Ishikawa (cell line): ENCODE data around the gene SLC8B1.

Experiments
- CEBPB ChIP-seq: IDR thresholded peaks from 2 replicates; pipeline ENCODE4 v1.6.1; 2012
- CREB1 ChIP-seq: IDR thresholded peaks from 2 replicates; pipeline ENCODE4 v1.6.1; 2012; ENCODE audit warnings: low read depth
- EGR1 ChIP-seq: IDR thresholded peaks from 2 replicates; pipeline ENCODE4 v1.6.1; 2012
- EP300 ChIP-seq: IDR thresholded peaks from 2 replicates; pipeline ENCODE4 v1.6.1; 2012; ENCODE audit warnings: borderline replicate concordance
- FOXM1 ChIP-seq: IDR thresholded peaks from 2 replicates; pipeline ENCODE4 v1.6.1; 2012; ENCODE audit warnings: low read depth, borderline replicate concordance
- NFIC ChIP-seq: IDR thresholded peaks from 2 replicates; pipeline ENCODE4 v1.6.1; 2012
- RAD21 ChIP-seq: IDR thresholded peaks from 2 replicates; pipeline ENCODE4 v1.6.1; 2012; ENCODE audit warnings: low read depth
- TAF1 ChIP-seq: IDR thresholded peaks from 2 replicates; pipeline ENCODE4 v1.6.1; 2012; ENCODE audit warnings: low read depth, mild to moderate bottlenecking
- TCF12 ChIP-seq: IDR thresholded peaks from 2 replicates; pipeline ENCODE4 v1.6.1; 2012; ENCODE audit warnings: low read depth
- TEAD4 ChIP-seq: IDR thresholded peaks from 2 replicates; pipeline ENCODE4 v1.6.1; 2012
- YY1 ChIP-seq: IDR thresholded peaks from 2 replicates; pipeline ENCODE4 v1.6.1; 2012; ENCODE audit warnings: low read depth
- ZBTB7A ChIP-seq: IDR thresholded peaks from 2 replicates; pipeline ENCODE4 v1.6.1; 2012; ENCODE audit warnings: low read depth
- TF ChIP-seq, protein P1 (sequence below): IDR thresholded peaks from 2 replicates; pipeline ENCODE4 v1.6.1; 2012
- TF ChIP-seq, protein P2 (sequence below): IDR thresholded peaks from 2 replicates; pipeline ENCODE4 v1.6.1; 2012; ENCODE audit warnings: low read depth, mild to moderate bottlenecking
- TF ChIP-seq, protein P3 (sequence below): IDR thresholded peaks from 2 replicates; pipeline ENCODE4 v1.6.1; 2012

The SLC8B1 gene

DNA sequence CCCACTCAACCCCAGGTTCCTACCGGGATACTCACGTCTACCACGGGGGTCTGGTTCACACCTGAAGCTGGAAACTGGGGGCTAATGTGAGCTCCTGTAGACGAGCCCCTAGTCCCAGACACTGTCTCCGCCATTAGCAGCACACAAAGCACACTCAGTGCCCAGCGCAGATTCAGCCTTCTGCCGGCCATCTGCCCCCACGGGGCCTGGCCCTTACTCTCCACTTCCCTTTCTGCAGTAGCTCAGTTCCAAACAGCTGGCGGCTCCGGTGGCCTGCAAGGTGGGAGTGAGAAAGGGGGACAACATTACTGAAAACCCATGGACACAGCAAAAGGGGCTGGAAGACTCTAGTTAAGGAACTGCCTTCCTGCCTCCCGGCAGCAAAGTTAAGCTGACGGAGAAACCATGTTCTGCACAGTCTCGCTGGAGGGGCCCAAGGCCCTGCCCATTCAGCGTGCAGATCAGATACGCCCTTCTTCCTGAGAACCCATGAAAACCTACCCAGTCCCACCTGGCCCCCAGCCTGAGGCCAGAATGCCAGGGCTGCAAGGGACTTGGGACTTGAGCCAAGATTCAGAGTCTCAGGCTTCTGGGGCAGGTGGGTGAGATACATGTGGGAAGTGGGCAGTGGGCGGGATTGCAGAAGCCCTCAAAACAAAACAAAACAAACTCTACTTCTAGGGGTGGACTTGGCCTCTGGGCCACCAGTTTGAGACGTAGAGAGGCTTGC, 2.1 kb downstream of the SLC8B1 start:
- TF ChIP-seq CREB1 (no peak), RAD21 (no peak), EP300 (no peak), TAF1 (no peak), CEBPB (no peak), NFIC (no peak), EGR1 (no peak), TEAD4 (no peak), YY1 (no peak), TCF12 (no peak), ZBTB7A (no peak), FOXM1 (no peak)
- TF ChIP-seq, protein P1, sequence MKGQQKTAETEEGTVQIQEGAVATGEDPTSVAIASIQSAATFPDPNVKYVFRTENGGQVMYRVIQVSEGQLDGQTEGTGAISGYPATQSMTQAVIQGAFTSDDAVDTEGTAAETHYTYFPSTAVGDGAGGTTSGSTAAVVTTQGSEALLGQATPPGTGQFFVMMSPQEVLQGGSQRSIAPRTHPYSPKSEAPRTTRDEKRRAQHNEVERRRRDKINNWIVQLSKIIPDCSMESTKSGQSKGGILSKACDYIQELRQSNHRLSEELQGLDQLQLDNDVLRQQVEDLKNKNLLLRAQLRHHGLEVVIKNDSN: no peak
- TF ChIP-seq, protein P2, sequence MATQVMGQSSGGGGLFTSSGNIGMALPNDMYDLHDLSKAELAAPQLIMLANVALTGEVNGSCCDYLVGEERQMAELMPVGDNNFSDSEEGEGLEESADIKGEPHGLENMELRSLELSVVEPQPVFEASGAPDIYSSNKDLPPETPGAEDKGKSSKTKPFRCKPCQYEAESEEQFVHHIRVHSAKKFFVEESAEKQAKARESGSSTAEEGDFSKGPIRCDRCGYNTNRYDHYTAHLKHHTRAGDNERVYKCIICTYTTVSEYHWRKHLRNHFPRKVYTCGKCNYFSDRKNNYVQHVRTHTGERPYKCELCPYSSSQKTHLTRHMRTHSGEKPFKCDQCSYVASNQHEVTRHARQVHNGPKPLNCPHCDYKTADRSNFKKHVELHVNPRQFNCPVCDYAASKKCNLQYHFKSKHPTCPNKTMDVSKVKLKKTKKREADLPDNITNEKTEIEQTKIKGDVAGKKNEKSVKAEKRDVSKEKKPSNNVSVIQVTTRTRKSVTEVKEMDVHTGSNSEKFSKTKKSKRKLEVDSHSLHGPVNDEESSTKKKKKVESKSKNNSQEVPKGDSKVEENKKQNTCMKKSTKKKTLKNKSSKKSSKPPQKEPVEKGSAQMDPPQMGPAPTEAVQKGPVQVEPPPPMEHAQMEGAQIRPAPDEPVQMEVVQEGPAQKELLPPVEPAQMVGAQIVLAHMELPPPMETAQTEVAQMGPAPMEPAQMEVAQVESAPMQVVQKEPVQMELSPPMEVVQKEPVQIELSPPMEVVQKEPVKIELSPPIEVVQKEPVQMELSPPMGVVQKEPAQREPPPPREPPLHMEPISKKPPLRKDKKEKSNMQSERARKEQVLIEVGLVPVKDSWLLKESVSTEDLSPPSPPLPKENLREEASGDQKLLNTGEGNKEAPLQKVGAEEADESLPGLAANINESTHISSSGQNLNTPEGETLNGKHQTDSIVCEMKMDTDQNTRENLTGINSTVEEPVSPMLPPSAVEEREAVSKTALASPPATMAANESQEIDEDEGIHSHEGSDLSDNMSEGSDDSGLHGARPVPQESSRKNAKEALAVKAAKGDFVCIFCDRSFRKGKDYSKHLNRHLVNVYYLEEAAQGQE: no peak
- TF ChIP-seq, protein P3, sequence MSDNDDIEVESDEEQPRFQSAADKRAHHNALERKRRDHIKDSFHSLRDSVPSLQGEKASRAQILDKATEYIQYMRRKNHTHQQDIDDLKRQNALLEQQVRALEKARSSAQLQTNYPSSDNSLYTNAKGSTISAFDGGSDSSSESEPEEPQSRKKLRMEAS: no peak

DNA sequence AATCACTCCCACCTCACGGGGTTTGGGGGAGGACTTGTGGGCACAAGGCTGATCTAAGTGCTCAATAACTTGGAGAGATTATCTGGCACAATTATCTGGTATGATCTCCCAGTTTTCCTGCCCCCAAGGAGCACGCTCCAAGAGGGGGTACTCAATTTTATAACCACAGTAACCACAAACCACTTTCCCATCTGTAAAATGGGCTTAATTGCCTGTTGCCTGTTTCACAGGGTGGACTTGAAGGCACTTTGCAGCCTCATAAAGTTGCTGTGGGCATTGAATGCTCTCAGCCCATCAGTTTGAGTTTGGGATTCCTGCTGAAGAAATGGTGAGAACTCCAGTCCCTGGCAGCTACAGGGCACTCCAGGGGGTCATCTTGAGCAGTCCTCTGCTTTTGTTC, 4.4 kb downstream of the SLC8B1 start:
- TF ChIP-seq TCF12 (no peak), NFIC (no peak), ZBTB7A (no peak), FOXM1 (no peak), TAF1 (no peak), EGR1 (no peak), CREB1 (no peak), TEAD4 (no peak), RAD21 (no peak), CEBPB (no peak), YY1 (no peak)
- TF ChIP-seq, protein P1: no peak

DNA sequence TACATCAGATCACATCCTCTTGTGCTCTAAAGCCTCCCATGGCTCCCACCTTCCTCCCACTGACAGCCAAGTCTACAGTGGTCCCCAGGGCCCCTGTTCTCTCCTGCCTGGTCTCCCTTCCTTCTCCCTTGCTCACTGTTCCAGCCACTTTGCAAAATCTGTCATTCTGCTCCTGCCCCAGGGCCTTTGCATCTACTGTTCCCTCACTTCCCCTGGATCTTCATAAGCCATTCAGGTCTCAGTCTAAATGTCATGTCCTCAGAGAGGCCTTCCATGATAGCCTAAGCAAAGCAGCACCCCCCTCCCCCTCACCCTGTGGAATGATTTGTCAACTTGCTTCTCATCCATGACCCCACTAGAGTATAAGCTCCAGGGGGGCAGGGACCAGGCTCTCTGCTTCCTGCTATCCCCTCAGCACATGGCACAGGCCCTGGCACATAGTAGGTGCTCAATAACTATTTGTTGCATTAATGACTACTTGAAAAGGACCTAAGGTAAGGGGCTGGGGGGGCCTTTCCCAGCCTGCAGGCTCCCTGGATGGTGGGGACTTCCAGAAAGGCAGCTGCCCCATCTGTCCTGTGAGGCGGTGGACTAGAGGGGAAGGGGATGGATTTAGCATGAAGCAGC, 5.0 kb downstream of the SLC8B1 start:
- TF ChIP-seq FOXM1: no peak
- no peak for TF ChIP-seq NFIC
- no peak for TF ChIP-seq TEAD4
- TF ChIP-seq TCF12: no peak
- no peak for TF ChIP-seq YY1
- no peak for TF ChIP-seq TAF1
- TF ChIP-seq, protein P1: no peak

DNA sequence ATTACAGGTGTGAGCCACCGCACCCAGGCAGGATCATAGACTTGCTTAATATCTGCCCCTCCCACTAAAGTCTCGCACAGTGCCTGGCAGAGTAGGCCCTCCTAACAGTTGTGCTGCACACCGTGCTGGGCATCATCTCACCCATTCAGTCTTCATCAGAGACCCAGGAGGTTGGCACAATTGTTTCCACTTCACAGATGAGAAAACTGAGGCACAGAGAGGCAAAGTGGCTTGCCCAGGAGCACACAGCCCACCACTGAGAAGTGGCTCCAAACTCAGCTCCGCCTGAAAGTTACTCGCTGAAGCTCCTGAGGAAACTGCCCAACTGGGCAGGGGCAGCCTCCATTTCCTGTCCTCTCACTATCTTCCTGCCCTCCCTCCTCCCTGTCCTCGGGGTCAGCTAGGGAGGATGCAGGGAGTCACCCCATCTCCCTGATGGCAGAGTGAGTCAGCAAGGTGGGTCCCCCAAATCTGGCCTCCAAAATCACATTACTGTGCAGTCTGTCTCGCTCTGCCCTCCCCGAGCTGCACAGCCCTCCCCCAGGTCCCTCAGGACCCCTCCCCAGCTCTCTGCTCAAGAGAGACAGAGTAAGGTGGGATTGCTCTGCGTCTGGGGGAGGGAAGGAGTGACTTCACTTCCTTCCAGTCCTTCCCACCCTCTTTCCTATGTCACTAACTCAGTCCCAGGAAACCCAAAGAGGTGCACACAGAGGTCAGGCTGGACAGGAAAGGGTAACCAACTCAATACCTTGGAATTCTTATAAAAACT, 5.7 kb downstream of the SLC8B1 start:
- TF ChIP-seq CEBPB: no peak
- no peak for TF ChIP-seq ZBTB7A
- no peak for TF ChIP-seq CREB1
- TF ChIP-seq TCF12: no peak
- TF ChIP-seq, protein P3: no peak
- TF ChIP-seq RAD21: no peak
- TF ChIP-seq TEAD4: no peak
- no peak for TF ChIP-seq FOXM1
- no peak for TF ChIP-seq EP300
- TF ChIP-seq TAF1: no peak
- TF ChIP-seq, protein P1: no peak
- TF ChIP-seq NFIC: no peak

DNA sequence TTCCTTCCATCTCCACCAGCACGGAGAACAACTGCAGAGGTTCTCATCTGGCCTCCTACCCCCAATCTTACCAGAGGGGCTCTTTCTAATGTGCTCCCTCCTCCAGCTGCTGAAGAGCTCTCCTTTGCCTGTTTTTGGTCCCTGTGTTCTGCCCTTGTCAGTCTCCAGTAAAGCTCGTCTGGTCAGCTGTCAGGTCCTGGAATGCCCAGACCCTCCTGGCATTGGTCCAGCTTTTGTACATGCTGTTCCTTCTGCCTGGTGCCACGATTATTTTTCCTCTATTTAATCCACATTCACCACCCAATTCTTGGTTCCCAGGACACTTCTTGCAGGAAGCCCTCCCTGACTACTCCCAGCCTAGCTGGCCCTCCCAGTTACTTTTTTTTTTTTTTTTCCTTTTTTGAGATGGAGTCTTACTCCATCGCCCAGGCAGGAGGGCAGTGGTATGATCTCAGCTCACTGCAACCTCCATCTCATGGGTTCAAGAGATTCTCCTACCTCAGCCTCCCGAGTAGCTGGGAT, 6.5 kb downstream of the SLC8B1 start:
- no peak for TF ChIP-seq TEAD4
- TF ChIP-seq EGR1: no peak
- TF ChIP-seq RAD21: no peak
- TF ChIP-seq NFIC: no peak
- no peak for TF ChIP-seq CEBPB
- TF ChIP-seq FOXM1: no peak
- TF ChIP-seq, protein P2: no peak
- no peak for TF ChIP-seq EP300
- no peak for TF ChIP-seq YY1
- TF ChIP-seq, protein P3: no peak
- TF ChIP-seq TAF1: no peak
- TF ChIP-seq CREB1: no peak
- TF ChIP-seq ZBTB7A: no peak
- TF ChIP-seq, protein P1: no peak
- no peak for TF ChIP-seq TCF12
